HFFc6 (cell line): ENCODE data around the gene FSIP1. TPM values are rescaled to one million over a fixed set of nuclear protein-coding genes. Genes with fewer than 3 reads are reported as not detected.

Experiments used
- DNase-seq: peaks from one replicate; pipeline ENCODE4 v3.0.0-alpha.2; 2018
- H3K27ac Mint-ChIP-seq: 2 replicates; pipeline ENCODE4 v1.8.0; 2020; ENCODE audit warnings: mild to moderate bottlenecking, mixed read lengths
- H3K27me3 Mint-ChIP-seq: 2 replicates; pipeline ENCODE4 v1.8.0; 2021; ENCODE audit warnings: mild to moderate bottlenecking, moderate library complexity, mixed read lengths; ENCODE audit not compliant: insufficient read depth
- H3K36me3 Mint-ChIP-seq: 2 replicates; pipeline ENCODE4 v1.8.0; 2021; ENCODE audit warnings: low read depth, mixed read lengths
- H3K4me1 Mint-ChIP-seq: 2 replicates; pipeline ENCODE4 v1.8.0; 2020; ENCODE audit warnings: low read depth, mixed read lengths
- H3K4me3 Mint-ChIP-seq: 2 replicates; pipeline ENCODE4 v1.8.0; 2020; ENCODE audit warnings: mild to moderate bottlenecking, moderate library complexity, mixed read lengths
- H3K9me3 Mint-ChIP-seq: 2 replicates; pipeline ENCODE4 v1.8.0; 2020; ENCODE audit warnings: mild to moderate bottlenecking, mixed read lengths
- total RNA-seq, 6 experiments: library from RNA; stranded (reverse); fragmentation: NEBNext Ultra II Directional; extraction: Animal tissue kit (Norgen Biotek cat#: 25700); gene quantifications; 2 replicates in 1 of 6; 3 replicates in 5 of 6; pipeline ENCODE4 v1.2.3, GENCODE V29; 2021
- TF ChIP-seq, protein P1 (sequence below): fragments of 200-600 bp; sonication (generic); IDR thresholded peaks from 2 replicates; pipeline ENCODE4 v1.5.0; 2021; ENCODE audit warnings: antibody characterized with exemption, mild to moderate bottlenecking

FSIP1 gene
- total RNA-seq, 6 experiments from 2014 or later: 1.2 to 2.0 (median 1.3) TPM

DNA sequence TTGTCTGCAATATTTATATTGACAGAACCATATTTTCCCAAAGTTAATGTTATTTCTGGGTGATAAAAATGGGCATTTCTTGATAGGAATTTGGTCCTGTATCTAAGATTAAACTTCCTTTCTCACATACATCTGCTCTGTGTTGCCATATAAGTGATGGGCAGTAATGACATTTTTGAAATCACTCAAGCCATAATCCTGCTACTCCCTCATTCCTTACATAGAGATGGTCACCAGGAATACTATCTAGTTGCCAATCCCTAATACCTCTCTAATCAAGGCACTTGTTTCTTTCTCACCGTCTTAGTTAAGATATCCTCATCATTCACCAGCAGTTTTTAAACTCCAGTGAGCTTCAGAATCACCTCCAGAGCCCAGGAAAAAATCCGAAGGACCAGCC, 68.4 kb downstream of the FSIP1 start:
- peaks cover 58% of the 10 kb centered on the region for H3K4me1 Mint-ChIP-seq
- H3K36me3 Mint-ChIP-seq: peaks cover 15% of the 10 kb centered on the region
- H3K9me3 Mint-ChIP-seq: peaks cover 6% of the 10 kb centered on the region; the same call in 1 of the 2 replicates
- no peak for DNase-seq
- peaks cover 2% of the 10 kb centered on the region; the same call in 1 of the 2 replicates for H3K27me3 Mint-ChIP-seq
- TF ChIP-seq, protein P1, sequence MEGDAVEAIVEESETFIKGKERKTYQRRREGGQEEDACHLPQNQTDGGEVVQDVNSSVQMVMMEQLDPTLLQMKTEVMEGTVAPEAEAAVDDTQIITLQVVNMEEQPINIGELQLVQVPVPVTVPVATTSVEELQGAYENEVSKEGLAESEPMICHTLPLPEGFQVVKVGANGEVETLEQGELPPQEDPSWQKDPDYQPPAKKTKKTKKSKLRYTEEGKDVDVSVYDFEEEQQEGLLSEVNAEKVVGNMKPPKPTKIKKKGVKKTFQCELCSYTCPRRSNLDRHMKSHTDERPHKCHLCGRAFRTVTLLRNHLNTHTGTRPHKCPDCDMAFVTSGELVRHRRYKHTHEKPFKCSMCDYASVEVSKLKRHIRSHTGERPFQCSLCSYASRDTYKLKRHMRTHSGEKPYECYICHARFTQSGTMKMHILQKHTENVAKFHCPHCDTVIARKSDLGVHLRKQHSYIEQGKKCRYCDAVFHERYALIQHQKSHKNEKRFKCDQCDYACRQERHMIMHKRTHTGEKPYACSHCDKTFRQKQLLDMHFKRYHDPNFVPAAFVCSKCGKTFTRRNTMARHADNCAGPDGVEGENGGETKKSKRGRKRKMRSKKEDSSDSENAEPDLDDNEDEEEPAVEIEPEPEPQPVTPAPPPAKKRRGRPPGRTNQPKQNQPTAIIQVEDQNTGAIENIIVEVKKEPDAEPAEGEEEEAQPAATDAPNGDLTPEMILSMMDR: no peak
- no peak overlapping the region for H3K27ac Mint-ChIP-seq
- H3K4me3 Mint-ChIP-seq: no peak overlapping the region

DNA sequence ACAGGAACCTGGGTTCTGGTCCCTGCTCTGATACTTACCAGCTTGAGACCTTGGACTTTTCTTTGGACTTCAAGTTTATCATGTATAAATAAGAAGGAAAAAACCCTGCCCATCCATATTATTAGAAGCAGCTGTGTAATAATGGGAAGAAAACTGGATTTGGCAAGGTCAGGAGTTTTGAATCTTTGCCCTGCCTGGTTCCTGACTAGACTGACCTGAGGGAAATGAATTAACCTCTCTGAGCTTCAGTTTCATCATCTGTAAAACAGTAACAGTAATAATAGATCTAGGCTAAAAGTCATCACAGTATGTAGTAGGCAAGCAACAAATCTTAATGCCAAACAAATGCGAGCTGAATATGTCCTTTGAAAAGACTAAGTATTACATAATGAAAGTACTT, 68.8 kb downstream of the FSIP1 start:
- DNase-seq: no peak
- Mint-ChIP-seq H3K4me1 (peaks cover 54% of the 10 kb centered on the region), H3K27ac (no peak overlapping the region), H3K4me3 (no peak overlapping the region), H3K36me3 (peaks cover 15% of the 10 kb centered on the region), H3K27me3 (peaks cover 2% of the 10 kb centered on the region; the same call in 1 of the 2 replicates), H3K9me3 (peaks cover 6% of the 10 kb centered on the region; the same call in 1 of the 2 replicates)
- TF ChIP-seq, protein P1: no peak

DNA sequence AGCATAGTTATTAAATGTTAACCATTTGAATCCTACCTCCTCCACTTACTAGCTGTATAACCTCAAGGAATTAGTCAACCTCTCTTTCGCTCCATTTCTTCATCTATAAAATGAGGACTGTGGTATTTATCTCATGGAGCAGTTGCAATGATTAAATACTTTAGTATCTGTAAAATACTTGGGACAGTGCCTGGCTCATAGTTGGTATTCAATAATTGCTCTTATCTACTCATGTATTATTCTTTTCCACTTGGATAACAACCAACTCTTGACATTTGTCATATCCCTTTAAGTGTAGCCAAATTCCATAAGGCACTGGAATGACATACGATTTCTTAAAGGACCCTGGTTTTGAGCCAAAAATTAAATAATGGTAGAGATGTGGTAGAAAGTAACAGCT, 72.0 kb downstream of the FSIP1 start:
- peak; percentile 61 for DNase-seq
- Mint-ChIP-seq H3K9me3 (peaks cover 6% of the 10 kb centered on the region; the same call in 1 of the 2 replicates), H3K27ac (peak overlapping the region; percentile 30), H3K4me3 (no peak overlapping the region), H3K27me3 (peaks cover 2% of the 10 kb centered on the region; the same call in 1 of the 2 replicates), H3K4me1 (peaks cover 42% of the 10 kb centered on the region), H3K36me3 (peaks cover 15% of the 10 kb centered on the region)
- TF ChIP-seq, protein P1: no peak

DNA sequence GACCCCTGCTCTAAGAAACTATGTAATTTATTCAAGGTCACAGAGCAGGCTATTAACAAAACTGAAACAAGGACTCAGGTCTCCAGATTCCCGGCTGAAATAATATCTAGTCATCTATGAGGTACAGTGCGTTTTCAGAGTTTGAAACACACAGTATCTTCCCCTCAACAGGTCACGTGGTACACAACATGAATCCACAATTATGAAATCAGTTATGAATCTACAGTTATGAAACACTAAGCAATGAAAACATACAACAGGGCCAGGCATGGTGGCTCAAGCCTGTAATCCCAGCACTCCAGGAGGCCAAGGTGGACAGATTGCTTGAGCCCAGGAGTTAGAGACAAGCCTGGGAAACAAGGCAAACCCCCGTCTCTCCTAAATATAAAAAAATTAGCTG, 72.7 kb downstream of the FSIP1 start:
- Mint-ChIP-seq H3K9me3 (peaks cover 6% of the 10 kb centered on the region; the same call in 1 of the 2 replicates), H3K27ac (no peak overlapping the region), H3K4me3 (no peak overlapping the region), H3K27me3 (no peaks in the 10 kb centered on the region), H3K36me3 (peaks cover 15% of the 10 kb centered on the region), H3K4me1 (peaks cover 42% of the 10 kb centered on the region)
- TF ChIP-seq, protein P1: no peak
- DNase-seq: no peak

DNA sequence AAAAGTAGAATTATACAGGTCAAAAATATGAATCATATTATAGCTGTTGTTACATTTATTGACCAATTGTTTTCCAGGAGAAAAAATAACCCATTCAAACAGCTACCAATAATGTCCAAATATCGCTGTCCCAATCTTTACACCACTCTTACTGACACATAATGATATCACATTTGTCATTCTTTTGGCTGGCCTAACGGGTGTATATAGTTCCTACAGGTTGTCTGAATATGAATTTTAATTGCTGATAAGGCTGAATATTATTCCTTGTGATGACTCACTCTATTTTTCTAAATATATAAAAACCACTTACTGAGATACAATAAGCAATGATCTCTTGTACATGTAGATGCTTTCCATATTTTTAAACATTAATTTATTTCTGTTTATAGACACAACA, 76.4 kb downstream of the FSIP1 start:
- Mint-ChIP-seq H3K27me3 (no peaks in the 10 kb centered on the region; the same call in 1 of the 2 replicates), H3K9me3 (peaks cover 6% of the 10 kb centered on the region; the same call in 1 of the 2 replicates), H3K4me3 (no peak overlapping the region), H3K27ac (no peak overlapping the region), H3K4me1 (peaks cover 25% of the 10 kb centered on the region), H3K36me3 (peaks cover 6% of the 10 kb centered on the region)
- TF ChIP-seq, protein P1: no peak
- DNase-seq: no peak

DNA sequence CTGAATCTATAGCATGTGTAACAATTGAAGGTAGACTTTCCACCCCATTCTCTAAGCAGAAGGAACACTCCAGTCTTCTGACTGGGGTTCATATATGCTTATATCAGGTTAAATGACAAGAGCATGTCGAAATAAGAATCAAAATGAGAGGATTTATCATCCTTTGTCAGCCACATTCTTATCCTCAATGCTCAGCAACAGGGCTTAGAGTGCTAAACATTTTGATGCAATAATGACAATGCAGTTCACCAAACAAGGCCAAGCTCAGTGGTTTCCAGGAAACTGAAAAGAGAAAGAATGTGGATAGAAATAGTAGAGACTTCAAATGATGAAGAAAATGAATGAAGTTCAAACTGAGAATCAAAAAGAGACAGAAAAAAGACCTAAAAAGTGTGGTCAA, 78.0 kb downstream of the FSIP1 start:
- H3K4me1 Mint-ChIP-seq: peaks cover 18% of the 10 kb centered on the region
- DNase-seq: peak; percentile 57
- TF ChIP-seq, protein P1: no peak
- H3K9me3 Mint-ChIP-seq: no peaks in the 10 kb centered on the region
- no peaks in the 10 kb centered on the region; the same call in 1 of the 2 replicates for H3K27me3 Mint-ChIP-seq
- H3K27ac Mint-ChIP-seq: peak overlapping the region; percentile 87
- no peaks in the 10 kb centered on the region for H3K36me3 Mint-ChIP-seq
- H3K4me3 Mint-ChIP-seq: no peak overlapping the region; the same call in 1 of the 2 replicates
